Breast epithelium (tissue), 3 donors: ENCODE results near the gene KCNIP4.

ENCODE experiments used
- POLR2A ChIP-seq: fragments of 450-650 bp; IDR thresholded peaks from one replicate; pipeline ENCODE4 v1.6.1; 2016; ENCODE audit warnings: antibody characterized with exemption, mild to moderate bottlenecking, moderate library complexity
- POLR2AphosphoS5 ChIP-seq, 3 donors: sonication (generic); formaldehyde crosslinking; IDR thresholded peaks; one replicate each; pipeline ENCODE4 v1.6.1; 2017; ENCODE audit warnings: antibody characterized with exemption in 3 of 3
- TF ChIP-seq, protein P1 (sequence below), 3 donors: fragments of 450-650 bp; IDR thresholded peaks; one replicate each; pipeline ENCODE4 v1.5.1; 2016 to 2017; ENCODE audit warnings: antibody characterized with exemption in 3 of 3, mild to moderate bottlenecking in 3 of 3, moderate library complexity in 3 of 3

DNA sequence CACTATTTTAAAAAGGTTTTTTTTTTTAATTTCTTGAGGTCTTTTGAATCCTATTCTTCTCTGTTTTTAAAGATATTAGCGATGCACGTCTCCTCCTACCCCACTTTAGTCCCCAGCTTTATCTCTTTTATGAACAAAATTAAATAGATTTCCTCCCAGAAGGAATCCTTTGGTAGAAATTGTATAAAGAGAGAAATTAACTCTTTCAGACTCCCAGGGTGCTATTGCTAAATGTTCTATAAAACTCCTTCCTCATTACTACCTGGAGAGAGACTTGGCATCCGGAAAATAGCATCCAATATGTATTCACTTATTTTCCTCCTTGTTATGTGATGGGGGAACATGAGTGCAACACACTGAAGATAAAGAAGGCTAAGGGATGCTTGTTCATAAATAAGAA lies 1264.8 kb downstream of the KCNIP4 start:
- TF ChIP-seq, protein P1, sequence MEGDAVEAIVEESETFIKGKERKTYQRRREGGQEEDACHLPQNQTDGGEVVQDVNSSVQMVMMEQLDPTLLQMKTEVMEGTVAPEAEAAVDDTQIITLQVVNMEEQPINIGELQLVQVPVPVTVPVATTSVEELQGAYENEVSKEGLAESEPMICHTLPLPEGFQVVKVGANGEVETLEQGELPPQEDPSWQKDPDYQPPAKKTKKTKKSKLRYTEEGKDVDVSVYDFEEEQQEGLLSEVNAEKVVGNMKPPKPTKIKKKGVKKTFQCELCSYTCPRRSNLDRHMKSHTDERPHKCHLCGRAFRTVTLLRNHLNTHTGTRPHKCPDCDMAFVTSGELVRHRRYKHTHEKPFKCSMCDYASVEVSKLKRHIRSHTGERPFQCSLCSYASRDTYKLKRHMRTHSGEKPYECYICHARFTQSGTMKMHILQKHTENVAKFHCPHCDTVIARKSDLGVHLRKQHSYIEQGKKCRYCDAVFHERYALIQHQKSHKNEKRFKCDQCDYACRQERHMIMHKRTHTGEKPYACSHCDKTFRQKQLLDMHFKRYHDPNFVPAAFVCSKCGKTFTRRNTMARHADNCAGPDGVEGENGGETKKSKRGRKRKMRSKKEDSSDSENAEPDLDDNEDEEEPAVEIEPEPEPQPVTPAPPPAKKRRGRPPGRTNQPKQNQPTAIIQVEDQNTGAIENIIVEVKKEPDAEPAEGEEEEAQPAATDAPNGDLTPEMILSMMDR (IDR thresholded peaks at IDR 0.05), result no peak
- TF ChIP-seq POLR2AphosphoS5 (IDR thresholded peaks at IDR 0.05) (no peak), POLR2A (no peak)
